Measurements from ENCODE around the gene TRIO.

The TRIO gene

DNA sequence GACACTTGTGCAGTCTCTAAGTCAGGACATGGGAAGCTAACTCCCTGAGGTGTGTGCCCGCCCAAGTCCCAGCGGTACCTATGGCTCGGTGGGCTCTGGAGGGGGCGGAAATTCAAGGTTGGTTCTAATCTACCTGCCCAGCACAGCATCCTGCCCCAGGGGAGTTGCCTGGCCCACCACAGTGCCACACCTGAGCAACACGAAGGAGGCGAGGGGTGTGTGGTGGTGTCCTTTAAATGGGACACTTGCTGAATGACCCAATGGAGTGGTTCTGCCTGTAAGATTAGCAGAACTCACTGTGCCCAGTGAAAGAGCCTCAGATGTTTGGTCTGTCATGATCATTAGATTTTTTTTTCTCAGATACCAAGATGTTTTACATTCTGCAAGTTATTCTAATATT, 367.7 kb downstream of the TRIO start:
- H3K36me3 ChIP-seq (ENCODE audit: control insufficient read depth, insufficient read depth, low read length): peaks cover 7% of the 10 kb centered on the region
- H3K4me1 ChIP-seq (ENCODE audit: control insufficient read depth, low read depth, low read length): peaks cover 2% of the 10 kb centered on the region
- no peak overlapping the region for H3K27ac ChIP-seq (ENCODE audit: low read depth, low read length)

DNA sequence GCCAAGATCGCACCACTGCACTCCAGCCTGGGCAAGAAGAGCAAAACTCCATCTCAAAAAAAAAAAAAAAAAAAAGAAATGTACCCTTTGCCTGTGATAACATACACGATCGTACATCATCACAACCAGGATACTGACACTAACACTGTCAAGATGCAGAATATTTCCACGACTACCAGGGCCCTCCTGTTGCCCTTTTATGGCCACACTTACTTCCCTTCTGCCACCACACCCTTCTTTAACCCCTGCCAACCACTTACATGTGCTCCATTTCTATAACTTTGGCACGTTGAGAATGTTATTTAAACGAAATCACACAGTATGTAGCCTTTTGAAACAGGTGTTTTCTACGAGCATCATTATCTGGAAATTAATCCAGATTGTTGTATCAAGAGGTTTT, 369.4 kb downstream of the TRIO start:
- no peak overlapping the region for H3K4me3 ChIP-seq (ENCODE audit: low read length)
- no peak for DNase-seq
- no peak overlapping the region for H3K27ac ChIP-seq (ENCODE audit: low read depth, low read length)
- peaks cover 6% of the 10 kb centered on the region for H3K36me3 ChIP-seq (ENCODE audit: control insufficient read depth, insufficient read depth, low read length)
- no peak overlapping the region for H3K4ac ChIP-seq (ENCODE audit: low read depth, low read length)
- H4K8ac ChIP-seq (ENCODE audit: low read depth, low read length): no peak overlapping the region
- WGBS (ENCODE audit: extremely low coverage, insufficient coverage, low lambda C conversion rate): no CpG with 5 or more reads among the region's 7 CpGs
- no peak overlapping the region for H4K5ac ChIP-seq (ENCODE audit: low read length)
- H3K27me3 ChIP-seq (ENCODE audit: insufficient read depth, low read length, poor library complexity): no peaks in the 10 kb centered on the region
- peaks cover 2% of the 10 kb centered on the region for H3K4me1 ChIP-seq (ENCODE audit: control insufficient read depth, low read depth, low read length)
- H3K79me2 ChIP-seq (ENCODE audit: control insufficient read depth, insufficient read depth, low read length): no peaks in the 10 kb centered on the region
- H3K56ac ChIP-seq (ENCODE audit: low read length): no peak overlapping the region
- H2BK5ac ChIP-seq (ENCODE audit: low read length): no peak overlapping the region
- H3K18ac ChIP-seq (ENCODE audit: low read length): no peak overlapping the region
- H3K79me1 ChIP-seq (ENCODE audit: low read length): no peaks in the 10 kb centered on the region
- H3K23ac ChIP-seq (ENCODE audit: low read length): no peak overlapping the region
- no peak overlapping the region for H2BK120ac ChIP-seq (ENCODE audit: low read depth, low read length)
- H3K9ac ChIP-seq (ENCODE audit: low read length): no peak overlapping the region
- H2AK5ac ChIP-seq (ENCODE audit: low read length): no peak overlapping the region
- H2BK15ac ChIP-seq (replicated peaks; ENCODE audit: low read depth): no peak overlapping the region
- no peak overlapping the region for H3K4me2 ChIP-seq (ENCODE audit: low read length)

More for the DNA sequence above, 367.7 kb downstream of the TRIO start:
- no peak for DNase-seq
- Histone ChIP-seq H2AK5ac (ENCODE audit: low read length) (no peak overlapping the region), H3K56ac (ENCODE audit: low read length) (no peak overlapping the region), H2BK15ac (replicated peaks; ENCODE audit: low read depth) (no peak overlapping the region), H2BK5ac (ENCODE audit: low read length) (no peak overlapping the region), H4K8ac (ENCODE audit: low read depth, low read length) (no peak overlapping the region), H3K4me2 (ENCODE audit: low read length) (no peak overlapping the region), H3K23ac (ENCODE audit: low read length) (no peak overlapping the region), H3K18ac (ENCODE audit: low read length) (no peak overlapping the region), H2BK120ac (ENCODE audit: low read depth, low read length) (no peak overlapping the region), H3K4ac (ENCODE audit: low read depth, low read length) (no peak overlapping the region), H4K5ac (ENCODE audit: low read length) (no peak overlapping the region), H3K9ac (ENCODE audit: low read length) (no peak overlapping the region), H3K79me1 (ENCODE audit: low read length) (no peaks in the 10 kb centered on the region), H3K79me2 (ENCODE audit: control insufficient read depth, insufficient read depth, low read length) (no peaks in the 10 kb centered on the region), H3K4me3 (ENCODE audit: low read length) (no peak overlapping the region), H3K27me3 (ENCODE audit: insufficient read depth, low read length, poor library complexity) (no peaks in the 10 kb centered on the region)
- no CpG with 5 or more reads among the region's 6 CpGs for WGBS (ENCODE audit: extremely low coverage, insufficient coverage, low lambda C conversion rate)

DNA sequence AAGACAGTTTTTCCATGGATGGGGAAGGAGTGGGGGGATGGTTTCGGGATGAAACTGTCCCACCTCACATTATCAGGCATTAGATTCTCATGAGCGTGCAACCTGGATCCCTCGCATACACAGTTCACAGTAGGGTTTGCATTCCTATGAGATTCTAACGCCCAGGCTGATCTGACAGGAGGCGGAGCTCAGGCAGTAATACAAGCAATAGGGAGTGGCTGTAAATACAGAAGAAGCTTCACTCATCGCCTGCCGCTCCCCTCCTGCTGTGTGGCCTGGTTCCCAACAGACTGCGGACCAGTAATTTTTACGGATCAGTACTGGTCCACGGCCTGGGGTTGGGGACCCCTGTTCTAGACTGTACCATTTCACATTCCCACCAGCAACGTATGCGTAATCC, 370.1 kb downstream of the TRIO start:
- WGBS (ENCODE audit: extremely low coverage, insufficient coverage, low lambda C conversion rate): no CpG with 5 or more reads among the region's 12 CpGs

DNA sequence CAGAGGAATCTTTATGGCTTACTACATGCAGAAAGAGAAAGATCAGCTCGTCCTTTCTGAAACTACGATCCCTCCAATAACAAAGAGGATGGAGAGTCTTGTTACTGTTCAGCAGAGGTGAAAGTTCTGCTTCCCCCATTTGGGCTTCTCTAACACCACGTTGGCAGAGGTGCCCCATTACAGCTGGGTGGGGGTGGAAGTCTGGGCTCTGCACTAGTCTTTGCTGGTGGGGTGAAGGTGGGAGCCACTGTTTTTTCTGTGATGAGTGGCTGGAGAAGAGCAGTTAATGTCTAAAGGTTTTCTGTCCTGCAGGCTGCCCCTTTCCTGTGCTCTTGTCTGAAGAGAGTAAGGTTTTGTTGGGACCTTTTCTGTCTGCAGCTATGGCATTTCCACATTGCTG, 373.8 kb downstream of the TRIO start:
- H2BK120ac ChIP-seq (ENCODE audit: low read depth, low read length): no peak overlapping the region
- no peak overlapping the region for H3K4ac ChIP-seq (ENCODE audit: low read depth, low read length)
- H3K79me2 ChIP-seq (ENCODE audit: control insufficient read depth, insufficient read depth, low read length): no peaks in the 10 kb centered on the region
- no peaks in the 10 kb centered on the region for H3K79me1 ChIP-seq (ENCODE audit: low read length)
- no peak overlapping the region for H4K8ac ChIP-seq (ENCODE audit: low read depth, low read length)
- H3K4me2 ChIP-seq (ENCODE audit: low read length): no peak overlapping the region
- H3K27me3 ChIP-seq (ENCODE audit: insufficient read depth, low read length, poor library complexity): no peaks in the 10 kb centered on the region
- no peak overlapping the region for H3K56ac ChIP-seq (ENCODE audit: low read length)
- H2BK15ac ChIP-seq (replicated peaks; ENCODE audit: low read depth): no peak overlapping the region
- no peak overlapping the region for H3K23ac ChIP-seq (ENCODE audit: low read length)
- no CpG with 5 or more reads among the region's 3 CpGs for WGBS (ENCODE audit: extremely low coverage, insufficient coverage, low lambda C conversion rate)
- H3K9ac ChIP-seq (ENCODE audit: low read length): no peak overlapping the region
- no peak overlapping the region for H2BK5ac ChIP-seq (ENCODE audit: low read length)
- H3K4me1 ChIP-seq (ENCODE audit: control insufficient read depth, low read depth, low read length): peaks cover 2% of the 10 kb centered on the region
- no peak overlapping the region for H3K27ac ChIP-seq (ENCODE audit: low read depth, low read length)
- no peak overlapping the region for H3K4me3 ChIP-seq (ENCODE audit: low read length)
- no peak overlapping the region for H3K18ac ChIP-seq (ENCODE audit: low read length)
- H2AK5ac ChIP-seq (ENCODE audit: low read length): no peak overlapping the region
- H3K36me3 ChIP-seq (ENCODE audit: control insufficient read depth, insufficient read depth, low read length): no peaks in the 10 kb centered on the region
- no peak overlapping the region for H4K5ac ChIP-seq (ENCODE audit: low read length)
- DNase-seq: no peak

More for the DNA sequence above, 370.1 kb downstream of the TRIO start:
- Histone ChIP-seq H2BK5ac (ENCODE audit: low read length) (no peak overlapping the region), H3K4me3 (ENCODE audit: low read length) (no peak overlapping the region), H3K79me1 (ENCODE audit: low read length) (no peaks in the 10 kb centered on the region), H3K4me2 (ENCODE audit: low read length) (no peak overlapping the region), H3K79me2 (ENCODE audit: control insufficient read depth, insufficient read depth, low read length) (no peaks in the 10 kb centered on the region), H3K18ac (ENCODE audit: low read length) (no peak overlapping the region), H4K5ac (ENCODE audit: low read length) (no peak overlapping the region), H3K4ac (ENCODE audit: low read depth, low read length) (no peak overlapping the region), H4K8ac (ENCODE audit: low read depth, low read length) (no peak overlapping the region), H2BK120ac (ENCODE audit: low read depth, low read length) (no peak overlapping the region), H3K4me1 (ENCODE audit: control insufficient read depth, low read depth, low read length) (peaks cover 2% of the 10 kb centered on the region), H3K36me3 (ENCODE audit: control insufficient read depth, insufficient read depth, low read length) (peaks cover 2% of the 10 kb centered on the region), H2BK15ac (replicated peaks; ENCODE audit: low read depth) (no peak overlapping the region), H2AK5ac (ENCODE audit: low read length) (no peak overlapping the region), H3K9ac (ENCODE audit: low read length) (no peak overlapping the region), H3K27ac (ENCODE audit: low read depth, low read length) (no peak overlapping the region), H3K56ac (ENCODE audit: low read length) (no peak overlapping the region), H3K23ac (ENCODE audit: low read length) (no peak overlapping the region), H3K27me3 (ENCODE audit: insufficient read depth, low read length, poor library complexity) (no peaks in the 10 kb centered on the region)
- peak; percentile 52 for DNase-seq

DNA sequence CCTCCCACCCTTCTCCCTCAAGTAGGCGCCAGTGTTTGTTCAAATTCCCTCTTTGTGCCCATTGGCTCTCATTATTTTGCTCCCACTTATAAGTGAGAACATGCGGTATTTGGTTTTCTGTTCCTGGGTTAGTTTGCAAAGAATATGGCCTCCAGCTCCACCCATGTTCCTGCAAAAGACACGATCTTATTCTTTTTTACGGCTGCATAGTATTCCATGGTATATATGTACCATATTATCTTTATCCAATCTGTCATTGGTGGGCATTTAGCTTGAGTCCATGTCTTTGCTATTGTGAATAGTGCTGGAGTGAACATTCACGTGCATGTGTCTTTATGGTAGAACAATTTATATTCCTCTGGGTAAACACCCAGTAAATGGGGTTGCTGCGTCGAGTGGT, 375.5 kb downstream of the TRIO start:
- no peak overlapping the region for H3K4me3 ChIP-seq (ENCODE audit: low read length)
- H3K27me3 ChIP-seq (ENCODE audit: insufficient read depth, low read length, poor library complexity): no peaks in the 10 kb centered on the region
- no peak for DNase-seq
- H3K9ac ChIP-seq (ENCODE audit: low read length): no peak overlapping the region
- H3K36me3 ChIP-seq (ENCODE audit: control insufficient read depth, insufficient read depth, low read length): no peaks in the 10 kb centered on the region
- H3K4me1 ChIP-seq (ENCODE audit: control insufficient read depth, low read depth, low read length): no peaks in the 10 kb centered on the region
- H3K27ac ChIP-seq (ENCODE audit: low read depth, low read length): no peak overlapping the region
- no peak overlapping the region for H3K56ac ChIP-seq (ENCODE audit: low read length)
- H3K79me2 ChIP-seq (ENCODE audit: control insufficient read depth, insufficient read depth, low read length): no peaks in the 10 kb centered on the region
- no peak overlapping the region for H3K18ac ChIP-seq (ENCODE audit: low read length)
- H3K4me2 ChIP-seq (ENCODE audit: low read length): no peak overlapping the region
- WGBS (ENCODE audit: extremely low coverage, insufficient coverage, low lambda C conversion rate): no CpG with 5 or more reads among the region's 7 CpGs
- no peak overlapping the region for H3K23ac ChIP-seq (ENCODE audit: low read length)
- no peak overlapping the region for H3K4ac ChIP-seq (ENCODE audit: low read depth, low read length)
- H2BK15ac ChIP-seq (replicated peaks; ENCODE audit: low read depth): no peak overlapping the region
- H4K8ac ChIP-seq (ENCODE audit: low read depth, low read length): no peak overlapping the region
- no peaks in the 10 kb centered on the region for H3K79me1 ChIP-seq (ENCODE audit: low read length)
- no peak overlapping the region for H2BK120ac ChIP-seq (ENCODE audit: low read depth, low read length)
- no peak overlapping the region for H4K5ac ChIP-seq (ENCODE audit: low read length)
- H2AK5ac ChIP-seq (ENCODE audit: low read length): no peak overlapping the region
- no peak overlapping the region for H2BK5ac ChIP-seq (ENCODE audit: low read length)

DNA sequence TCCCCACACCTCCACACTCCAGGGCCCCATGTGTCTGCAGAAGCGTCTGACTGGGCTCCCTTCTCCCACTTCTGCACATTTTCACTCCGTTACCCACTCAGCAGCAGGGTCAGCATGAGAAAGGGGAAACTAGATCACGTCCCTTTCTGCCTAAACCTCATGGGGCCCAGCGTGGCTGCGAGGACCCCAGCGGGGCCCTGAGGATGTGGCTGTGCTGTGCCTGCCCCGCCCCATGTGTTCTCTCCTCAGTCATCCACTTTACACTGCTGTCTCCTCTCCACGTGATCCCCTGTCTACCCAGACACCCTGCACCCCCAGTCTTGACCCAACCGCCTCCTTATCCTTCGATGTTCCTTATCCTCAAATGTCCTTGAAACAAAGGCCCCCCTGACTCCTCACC, 378.6 kb downstream of the TRIO start:
- no peak overlapping the region for H3K18ac ChIP-seq (ENCODE audit: low read length)
- H4K5ac ChIP-seq (ENCODE audit: low read length): no peak overlapping the region
- no peak overlapping the region for H3K27ac ChIP-seq (ENCODE audit: low read depth, low read length)
- H3K4me2 ChIP-seq (ENCODE audit: low read length): no peak overlapping the region
- no peak overlapping the region for H3K4me3 ChIP-seq (ENCODE audit: low read length)
- H3K36me3 ChIP-seq (ENCODE audit: control insufficient read depth, insufficient read depth, low read length): no peaks in the 10 kb centered on the region
- WGBS (ENCODE audit: extremely low coverage, insufficient coverage, low lambda C conversion rate): no CpG with 5 or more reads among the region's 10 CpGs
- no peak overlapping the region for H3K56ac ChIP-seq (ENCODE audit: low read length)
- no peaks in the 10 kb centered on the region for H3K4me1 ChIP-seq (ENCODE audit: control insufficient read depth, low read depth, low read length)
- no peak overlapping the region for H3K9ac ChIP-seq (ENCODE audit: low read length)
- no peak overlapping the region for H2BK5ac ChIP-seq (ENCODE audit: low read length)
- no peak overlapping the region for H2BK120ac ChIP-seq (ENCODE audit: low read depth, low read length)
- H3K79me1 ChIP-seq (ENCODE audit: low read length): no peaks in the 10 kb centered on the region
- DNase-seq: no peak
- H4K8ac ChIP-seq (ENCODE audit: low read depth, low read length): no peak overlapping the region
- H3K4ac ChIP-seq (ENCODE audit: low read depth, low read length): no peak overlapping the region
- H2BK15ac ChIP-seq (replicated peaks; ENCODE audit: low read depth): no peak overlapping the region
- no peak overlapping the region for H3K23ac ChIP-seq (ENCODE audit: low read length)
- H2AK5ac ChIP-seq (ENCODE audit: low read length): no peak overlapping the region
- H3K27me3 ChIP-seq (ENCODE audit: insufficient read depth, low read length, poor library complexity): no peaks in the 10 kb centered on the region
- no peaks in the 10 kb centered on the region for H3K79me2 ChIP-seq (ENCODE audit: control insufficient read depth, insufficient read depth, low read length)
